Activated CD8-positive, alpha-beta T cell treated with anti-CD3 and anti-CD28 coated beads for 36 hours (primary cell): ENCODE results near the gene SH3GL1. TPM values are rescaled to one million over a fixed set of nuclear protein-coding genes. Genes with fewer than 3 reads are reported as not detected.

Experiments
- ATAC-seq: fragments of 200-7000 bp; cut with Tn5 transposase; one replicate; pipeline ENCODE4 v1.10.0; 2021; ENCODE audit warnings: mild to moderate bottlenecking, moderate library complexity
- CTCF ChIA-PET: fragments of 350-600 bp; sonication (Branson Sonifier 250); formaldehyde crosslinking; loops from one replicate; lab custom pipeline; 2021; ENCODE audit warnings: antibody characterized with exemption; lab: Charles Lee
- POLR2A ChIA-PET: fragments of 350-600 bp; sonication (Branson Sonifier 250); formaldehyde crosslinking; loops from one replicate; lab custom pipeline; 2021; ENCODE audit warnings: antibody characterized with exemption; lab: Charles Lee
- DNase-seq: peaks from one replicate; pipeline ENCODE4 v3.0.0-alpha.2; 2020
- H3K27ac Mint-ChIP-seq: one replicate; pipeline ENCODE4 v1.8.0; 2021; ENCODE audit warnings: mild to moderate bottlenecking, mixed read lengths
- H3K27me3 Mint-ChIP-seq: one replicate; pipeline ENCODE4 v1.8.0; 2021; ENCODE audit warnings: mixed read lengths
- H3K36me3 Mint-ChIP-seq: one replicate; pipeline ENCODE4 v1.8.0; 2021; ENCODE audit warnings: low read depth, mixed read lengths
- H3K4me1 Mint-ChIP-seq: one replicate; pipeline ENCODE4 v1.8.0; 2021; ENCODE audit warnings: low read depth, mixed read lengths
- H3K4me3 Mint-ChIP-seq: one replicate; pipeline ENCODE4 v1.8.0; 2021; ENCODE audit warnings: mild to moderate bottlenecking, moderate library complexity, mixed read lengths
- H3K9me3 Mint-ChIP-seq: one replicate; pipeline ENCODE4 v1.8.0; 2021; ENCODE audit warnings: mixed read lengths
- CTCF ChIP-seq: fragments of 200-600 bp; IDR thresholded peaks from one replicate; pipeline ENCODE4 v1.8.0; 2022; ENCODE audit warnings: antibody characterized with exemption, mild to moderate bottlenecking
- intact Hi-C: fragments of 100-400 bp; cut with micrococcal nuclease; formaldehyde crosslinking; loops from one replicate; pipeline ENCODE4 v1.10.0; 2022
- total RNA-seq, 2 experiments: library from RNA; stranded (reverse); gene quantifications; one replicate each; pipeline ENCODE4 v1.2.3, GENCODE V29; 2021

Gene SH3GL1
- total RNA-seq, 2 experiments from 2014 or later = 53.1 to 59.2 TPM

DNA sequence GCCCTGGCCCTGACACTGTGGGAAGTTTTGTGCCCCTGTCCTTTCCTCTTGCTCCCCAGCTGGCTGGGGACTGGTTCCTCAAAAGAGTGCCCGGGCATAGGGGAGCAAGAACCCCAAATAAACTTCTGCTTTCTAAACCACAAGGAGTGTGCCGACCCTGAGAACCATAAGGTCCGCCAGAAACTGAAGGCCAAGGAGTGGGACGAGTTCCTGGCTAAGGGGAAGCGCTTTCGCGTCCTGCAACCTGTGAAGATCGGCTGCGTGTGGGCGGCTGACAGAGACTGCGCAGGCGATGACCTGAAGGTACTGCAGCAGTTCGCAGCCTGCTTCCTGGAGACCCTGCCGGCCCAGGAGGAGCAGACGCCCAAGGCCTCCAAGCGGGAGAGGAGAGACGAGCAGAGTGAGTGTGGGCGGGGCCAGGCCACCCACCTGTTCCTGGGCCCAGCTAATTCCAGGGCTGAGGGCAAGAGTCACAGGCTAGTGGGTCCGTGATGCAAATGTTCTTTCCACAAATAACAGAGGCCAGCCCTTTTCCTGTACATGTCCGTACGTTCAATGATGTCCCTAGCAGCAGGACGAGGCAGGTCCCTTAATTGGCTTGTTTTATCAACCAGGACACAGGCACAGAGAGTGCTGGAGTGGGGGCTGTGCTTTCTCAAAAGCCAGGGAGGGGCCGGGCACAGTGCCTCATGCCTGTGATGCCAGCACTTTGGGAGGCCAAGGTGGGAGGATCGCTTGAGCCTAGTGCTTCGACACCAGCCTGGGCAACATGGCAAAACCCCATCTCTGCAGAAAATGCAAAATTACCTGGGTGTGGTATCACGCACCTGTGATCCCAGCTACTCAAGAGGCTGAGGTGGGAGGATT, 31.7 kb upstream of the SH3GL1 start:
- Mint-ChIP-seq H3K27ac (no peak overlapping the region), H3K36me3 (peaks cover 60% of the 10 kb centered on the region), H3K27me3 (no peaks in the 10 kb centered on the region), H3K4me1 (no peaks in the 10 kb centered on the region), H3K9me3 (no peaks in the 10 kb centered on the region), H3K4me3 (no peak overlapping the region)
- DNase-seq (no peak), ATAC-seq (no peak)
- intact Hi-C loops = no loop called here
- ChIA-PET CTCF (no interaction called here), POLR2A (no interaction called here)
- TF ChIP-seq CTCF = no peak

DNA sequence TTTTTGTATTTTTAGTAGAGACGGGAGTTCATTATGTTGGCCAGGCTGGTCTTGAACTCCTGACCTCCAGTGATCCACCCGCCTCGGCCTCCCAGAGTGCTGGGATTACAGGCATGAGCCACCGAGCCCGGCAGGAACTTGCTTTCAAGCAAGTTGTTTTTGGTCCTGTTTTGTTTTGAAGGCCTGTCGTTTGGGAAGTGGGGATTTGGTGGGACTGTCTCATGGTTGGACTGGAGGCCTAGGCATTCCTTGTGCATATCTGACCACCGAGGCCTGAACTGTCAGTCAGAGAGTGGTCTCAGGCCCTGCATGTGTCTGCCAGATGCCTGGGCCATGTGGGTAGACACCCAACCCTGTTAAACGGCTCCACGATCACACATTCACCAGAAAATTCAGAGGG, 30.9 kb upstream of the SH3GL1 start:
- Mint-ChIP-seq H3K27ac (no peak overlapping the region), H3K36me3 (peaks cover 58% of the 10 kb centered on the region)

GRCh38 chr19:4430760-4431159, 30.4 kb upstream of the SH3GL1 start:
- no peaks in the 10 kb centered on the region for H3K4me1 Mint-ChIP-seq
- intact Hi-C loops = no loop called here
- ChIA-PET POLR2A (interaction anchor here (1.3 kb wide), 1 partner anchor 13 kb away, joined by 3 read pairs; no protein-coding TSS in a partner anchor), CTCF (no interaction called here)
- H3K27ac Mint-ChIP-seq = no peak overlapping the region
- ATAC-seq (no peak), DNase-seq (no peak)
- H3K27me3 Mint-ChIP-seq = no peaks in the 10 kb centered on the region
- no peaks in the 10 kb centered on the region for H3K9me3 Mint-ChIP-seq
- H3K36me3 Mint-ChIP-seq = peaks cover 60% of the 10 kb centered on the region
- no peak for TF ChIP-seq CTCF
- H3K4me3 Mint-ChIP-seq = no peak overlapping the region

More for the DNA sequence above, 30.9 kb upstream of the SH3GL1 start:
- H3K4me3 Mint-ChIP-seq = no peak overlapping the region
- ATAC-seq = no peak
- no peaks in the 10 kb centered on the region for H3K4me1 Mint-ChIP-seq
- no peak for DNase-seq
- no peaks in the 10 kb centered on the region for H3K27me3 Mint-ChIP-seq
- intact Hi-C loops = no loop called here
- H3K9me3 Mint-ChIP-seq = no peaks in the 10 kb centered on the region
- no peak for TF ChIP-seq CTCF
- CTCF ChIA-PET = no interaction called here
- POLR2A ChIA-PET = interaction anchor here (1.3 kb wide), 1 partner anchor 13 kb away, joined by 3 read pairs; no protein-coding TSS in a partner anchor

- H3K4me1 Mint-ChIP-seq = no peaks in the 10 kb centered on the region
- H3K9me3 Mint-ChIP-seq = no peaks in the 10 kb centered on the region
- no peak for TF ChIP-seq CTCF
- no peak for DNase-seq
- ChIA-PET POLR2A (interaction anchor here (0.6 to 1.6 kb wide), 6 partner anchors 10 to 238 kb away, joined by 3 to 6 read pairs (median 3); no protein-coding TSS in a partner anchor), CTCF (no interaction called here)
- no peak overlapping the region for H3K4me3 Mint-ChIP-seq
- H3K36me3 Mint-ChIP-seq = peaks cover 61% of the 10 kb centered on the region
- no peaks in the 10 kb centered on the region for H3K27me3 Mint-ChIP-seq
- no peak for ATAC-seq
- intact Hi-C loops = no loop called here
- H3K27ac Mint-ChIP-seq = no peak overlapping the region
Observed at GRCh38 chr19:4429771-4430171, 29.4 kb upstream of the SH3GL1 start.

DNA sequence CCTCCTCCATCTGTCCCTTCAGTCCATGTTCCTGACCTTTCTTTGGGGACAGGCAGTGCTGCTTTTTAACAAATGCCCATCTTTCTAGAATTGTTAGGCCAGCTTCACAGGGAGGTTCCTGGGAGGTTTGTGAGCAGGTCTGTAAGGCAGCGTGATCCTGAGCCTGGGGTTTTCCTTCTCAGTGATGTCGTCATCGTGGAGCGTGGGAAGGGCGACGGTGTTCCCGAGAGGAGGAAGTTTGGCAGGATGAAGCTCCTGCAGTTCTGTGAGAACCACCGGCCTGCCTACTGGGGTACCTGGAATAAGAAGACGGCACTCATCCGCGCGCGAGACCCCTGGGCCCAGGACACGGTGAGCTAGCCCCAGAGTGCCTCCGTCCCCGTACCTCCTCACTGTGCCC, 28.9 kb upstream of the SH3GL1 start:
- Mint-ChIP-seq H3K27ac (no peak overlapping the region), H3K27me3 (no peaks in the 10 kb centered on the region), H3K9me3 (no peaks in the 10 kb centered on the region), H3K4me1 (no peaks in the 10 kb centered on the region), H3K4me3 (no peak overlapping the region), H3K36me3 (peaks cover 57% of the 10 kb centered on the region)
- ATAC-seq = no peak
- POLR2A ChIA-PET = interaction anchor here (0.7 to 1.6 kb wide), 5 partner anchors 9 to 18 kb away, joined by 3 to 6 read pairs (median 3); no protein-coding TSS in a partner anchor
- no peak for TF ChIP-seq CTCF
- CTCF ChIA-PET = no interaction called here
- intact Hi-C loops = no loop called here
- DNase-seq = no peak
